ENCODE measurements around the gene HRAS. TPM values are rescaled to one million over a fixed set of nuclear protein-coding genes. Genes with fewer than 3 reads are reported as not detected.

HRAS gene
- total and polyA plus RNA-seq, 2 of the 13 experiments (the other 11 are each of a cell fraction or from before 2014, with no cell fraction given): 32.9 to 50.0 TPM

GRCh38 chr11:501683-502287 lies 33.6 kb downstream of the HRAS start:
- 98% methylated on average over 13 of the region's 19 CpGs for WGBS (ENCODE audit: low lambda C conversion rate)
- no peak for ATAC-seq
- no peaks in the 10 kb centered on the region for H3K27me3 ChIP-seq (ENCODE audit: control insufficient read depth in 1 of 2, insufficient read depth in 2 of 2, low read length in 2 of 2)
- no peak for FAIRE-seq
- H3K79me2 ChIP-seq (ENCODE audit: insufficient read depth, low read length): peaks cover 28% of the 10 kb centered on the region
- H3K9ac ChIP-seq (ENCODE audit: insufficient read depth, low read depth, low read length): no peak overlapping the region
- peaks cover 36 to 52% of the 10 kb centered on the region in 2 experiments for H3K36me3 ChIP-seq (replicated peaks in 1 of 2; ENCODE audit: control insufficient read depth in 1 of 2, insufficient read depth in 2 of 2, low read length in 2 of 2)
- no peak overlapping the region for H3K4me3 ChIP-seq (replicated peaks in 1 of 3; ENCODE audit: insufficient read depth in 1 of 3, low read depth in 2 of 3, low read length in 3 of 3)
- no peaks in the 10 kb centered on the region for H3K9me3 ChIP-seq (ENCODE audit: low read length)
- BruUV-seq (replicated peaks): no TSS peak
- CTCF ChIA-PET (ENCODE audit: low intra/inter-chr PET ratio, low total read pairs): no interaction called here
- intact Hi-C loops (cut with micrococcal nuclease; ENCODE audit: unreplicated experiment): no loop called here
- no peak overlapping the region for H3K27ac ChIP-seq (ENCODE audit: extremely low read length, insufficient read depth, low read length)
- in situ Hi-C loops (cut with HindIII; ENCODE audit: extremely low pct_ligation_motif_present, low pct_unique_long_range_greater_than_20kb): no loop called here
- POLR2A ChIA-PET: no interaction called here
- no peak for TF ChIP-seq ATF1 (CRISPR knock-in tag; IDR thresholded peaks at IDR 0.05)
- 0 out of 4 replicates have a peak, but pooled peaks of 1 of the 2 experiments have one; percentile 16 for TF ChIP-seq POLR2A (IDR thresholded peaks at IDR 0.05; ENCODE audit: insufficient read depth in 1 of 2, low read depth in 2 of 2, low read length in 2 of 2)
- peak; percentile 37 for TF ChIP-seq RBM22 (optimal IDR thresholded peaks at IDR 0.05; ENCODE audit: low read length)
- peaks cover 14% of the 10 kb centered on the region for H3K4me1 ChIP-seq (ENCODE audit: insufficient read depth, low read length)
- no peak overlapping the region for H2AFZ ChIP-seq (ENCODE audit: low read length)
- no peaks in the 10 kb centered on the region for H4K20me1 ChIP-seq (ENCODE audit: insufficient read depth, low read length)
- no peak overlapping the region for H3K4me2 ChIP-seq (ENCODE audit: low read depth, low read length)
- no peak for DNase-seq (ENCODE audit: low spot score)

GRCh38 chr11:501001-501682 lies 34.2 kb downstream of the HRAS start:
- Histone ChIP-seq H3K4me3 (replicated peaks in 1 of 3; ENCODE audit: insufficient read depth in 1 of 3, low read depth in 2 of 3, low read length in 3 of 3) (no peak overlapping the region), H3K9me3 (ENCODE audit: low read length) (no peaks in the 10 kb centered on the region), H3K9ac (ENCODE audit: insufficient read depth, low read depth, low read length) (no peak overlapping the region), H3K27me3 (ENCODE audit: control insufficient read depth in 1 of 2, insufficient read depth in 2 of 2, low read length in 2 of 2) (no peaks in the 10 kb centered on the region), H3K4me2 (ENCODE audit: low read depth, low read length) (no peak overlapping the region), H3K27ac (ENCODE audit: extremely low read length, insufficient read depth, low read length) (no peak overlapping the region), H2AFZ (ENCODE audit: low read length) (no peak overlapping the region), H4K20me1 (ENCODE audit: insufficient read depth, low read length) (no peaks in the 10 kb centered on the region), H3K4me1 (ENCODE audit: insufficient read depth, low read length) (peaks cover 14% of the 10 kb centered on the region), H3K36me3 (replicated peaks in 1 of 2; ENCODE audit: control insufficient read depth in 1 of 2, insufficient read depth in 2 of 2, low read length in 2 of 2) (peaks cover 37 to 56% of the 10 kb centered on the region in 2 experiments), H3K79me2 (ENCODE audit: insufficient read depth, low read length) (peaks cover 28% of the 10 kb centered on the region)
- intact Hi-C loops (cut with micrococcal nuclease; ENCODE audit: unreplicated experiment) (no loop called here), in situ Hi-C loops (cut with HindIII; ENCODE audit: extremely low pct_ligation_motif_present, low pct_unique_long_range_greater_than_20kb) (no loop called here)
- FAIRE-seq (no peak), ATAC-seq (no peak), DNase-seq (ENCODE audit: low spot score) (no peak)
- BruUV-seq (replicated peaks): no TSS peak
- ChIA-PET CTCF (ENCODE audit: low intra/inter-chr PET ratio, low total read pairs) (no interaction called here), POLR2A (no interaction called here)
- WGBS (ENCODE audit: low lambda C conversion rate): 97% methylated on average over 23 of the region's 24 CpGs
- TF ChIP-seq MEIS1 (CRISPR knock-in tag; IDR thresholded peaks at IDR 0.05; ENCODE audit: borderline replicate concordance): no peak
- TF ChIP-seq ZNF276 (CRISPR knock-in tag; IDR thresholded peaks at IDR 0.05; ENCODE audit: low read depth): no peak
- no peak for TF ChIP-seq ETV5 (CRISPR knock-in tag; IDR thresholded peaks at IDR 0.05; ENCODE audit: borderline replicate concordance)
- TF ChIP-seq, protein P1, sequence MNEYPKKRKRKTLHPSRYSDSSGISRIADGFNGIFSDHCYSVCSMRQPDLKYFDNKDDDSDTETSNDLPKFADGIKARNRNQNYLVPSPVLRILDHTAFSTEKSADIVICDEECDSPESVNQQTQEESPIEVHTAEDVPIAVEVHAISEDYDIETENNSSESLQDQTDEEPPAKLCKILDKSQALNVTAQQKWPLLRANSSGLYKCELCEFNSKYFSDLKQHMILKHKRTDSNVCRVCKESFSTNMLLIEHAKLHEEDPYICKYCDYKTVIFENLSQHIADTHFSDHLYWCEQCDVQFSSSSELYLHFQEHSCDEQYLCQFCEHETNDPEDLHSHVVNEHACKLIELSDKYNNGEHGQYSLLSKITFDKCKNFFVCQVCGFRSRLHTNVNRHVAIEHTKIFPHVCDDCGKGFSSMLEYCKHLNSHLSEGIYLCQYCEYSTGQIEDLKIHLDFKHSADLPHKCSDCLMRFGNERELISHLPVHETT (CRISPR knock-in tag; conservative IDR thresholded peaks at IDR 0.05): no peak
- no peak for TF ChIP-seq ZMYM4 (CRISPR knock-in tag; IDR thresholded peaks at IDR 0.05)
- no peak for TF ChIP-seq HNRNPH1 (optimal IDR thresholded peaks at IDR 0.05; ENCODE audit: low read depth, low read length)
- peak; percentile 31 for TF ChIP-seq AGO2 (optimal IDR thresholded peaks at IDR 0.05; ENCODE audit: low read depth, low read length)
- TF ChIP-seq KDM1A (CRISPR knock-in tag; IDR thresholded peaks at IDR 0.05): no peak
- TF ChIP-seq, protein P2, sequence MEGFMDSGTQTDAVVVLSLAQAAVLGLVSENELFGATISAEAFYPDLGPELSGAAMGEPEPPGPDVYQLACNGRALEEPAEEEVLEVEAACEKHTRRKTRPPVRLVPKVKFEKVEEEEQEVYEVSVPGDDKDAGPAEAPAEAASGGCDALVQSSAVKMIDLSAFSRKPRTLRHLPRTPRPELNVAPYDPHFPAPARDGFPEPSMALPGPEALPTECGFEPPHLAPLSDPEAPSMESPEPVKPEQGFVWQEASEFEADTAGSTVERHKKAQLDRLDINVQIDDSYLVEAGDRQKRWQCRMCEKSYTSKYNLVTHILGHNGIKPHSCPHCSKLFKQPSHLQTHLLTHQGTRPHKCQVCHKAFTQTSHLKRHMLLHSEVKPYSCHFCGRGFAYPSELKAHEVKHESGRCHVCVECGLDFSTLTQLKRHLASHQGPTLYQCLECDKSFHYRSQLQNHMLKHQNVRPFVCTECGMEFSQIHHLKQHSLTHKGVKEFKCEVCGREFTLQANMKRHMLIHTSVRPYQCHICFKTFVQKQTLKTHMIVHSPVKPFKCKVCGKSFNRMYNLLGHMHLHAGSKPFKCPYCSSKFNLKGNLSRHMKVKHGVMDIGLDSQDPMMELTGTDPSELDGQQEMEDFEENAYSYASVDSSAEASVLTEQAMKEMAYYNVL (CRISPR knock-in tag; IDR thresholded peaks at IDR 0.05; ENCODE audit: borderline replicate concordance): no peak
